ENCODE results near the gene GRB7.

- TF ChIP-seq SPI1 (IDR thresholded peaks at IDR 0.05; ENCODE audit: borderline replicate concordance, insufficient read depth, low read depth, low read length) (0 out of 2 replicates have a peak, but pooled peaks have one; percentile 12), ZNF207 (IDR thresholded peaks at IDR 0.05; ENCODE audit: borderline replicate concordance) (no peak), MYC (IDR thresholded peaks at IDR 0.05; ENCODE audit: insufficient read depth, insufficient read length, insufficient replicate concordance, low read length, severe bottlenecking) (no peak), POLR2A (IDR thresholded peaks at IDR 0.05; ENCODE audit: low read depth, low read length) (no peak), NFYB (IDR thresholded peaks at IDR 0.05; ENCODE audit: insufficient read depth, low read depth, low read length) (no peak), PAX8 (IDR thresholded peaks at IDR 0.05) (no peak), MAX (IDR thresholded peaks at IDR 0.05; ENCODE audit: low read depth, low read length) (no peak), CTCF (IDR thresholded peaks at IDR 0.05 in 2 of 3, conservative IDR thresholded peaks at IDR 0.05 in 1 of 3; ENCODE audit: control insufficient read depth in 2 of 3, extremely low read depth in 1 of 3, insufficient read depth in 1 of 3, low read depth in 3 of 3, low read length in 3 of 3) (no peak), DPF2 (IDR thresholded peaks at IDR 0.05) (no peak), ZNF274 (IDR thresholded peaks at IDR 0.05; ENCODE audit: insufficient read depth, insufficient read length) (no peak), ZNF592 (IDR thresholded peaks at IDR 0.05) (no peak), RAD21 (IDR thresholded peaks at IDR 0.05; ENCODE audit: insufficient read depth, low read depth, low read length) (no peak), ZNF384 (IDR thresholded peaks at IDR 0.05; ENCODE audit: borderline replicate concordance, low read depth, low read length) (no peak)
Measured at GRCh38 chr17:39772415-39772814, 34.7 kb downstream of the GRB7 start.
